Astrocyte (in vitro differentiated cells and primary cell): ENCODE results near the gene PXDN.

Source experiments
- CTCF ChIP-seq: IDR thresholded peaks from 2 replicates; pipeline ENCODE4 v1.5.1; 2011; ENCODE audit warnings: low read depth, mild to moderate bottlenecking, inconsistent platforms, low read length, moderate library complexity; ENCODE audit not compliant: insufficient read depth
- EZH2 ChIP-seq: IDR thresholded peaks from 2 replicates; pipeline ENCODE4 v1.6.1; 2012; ENCODE audit warnings: mild to moderate bottlenecking, low read length, inconsistent platforms; ENCODE audit not compliant: insufficient read depth

- TF ChIP-seq CTCF (no peak), EZH2 (no peak)
These were observed 134.2 kb downstream of the PXDN start for GRCh38 chr2:1610096-1610485.
